ENCODE results near the gene GUCY1A1. TPM values are rescaled to one million over a fixed set of nuclear protein-coding genes. Genes with fewer than 3 reads are reported as not detected.

The GUCY1A1 gene
- total and polyA plus RNA-seq, 5 experiments from 2014 or later = not detected

DNA sequence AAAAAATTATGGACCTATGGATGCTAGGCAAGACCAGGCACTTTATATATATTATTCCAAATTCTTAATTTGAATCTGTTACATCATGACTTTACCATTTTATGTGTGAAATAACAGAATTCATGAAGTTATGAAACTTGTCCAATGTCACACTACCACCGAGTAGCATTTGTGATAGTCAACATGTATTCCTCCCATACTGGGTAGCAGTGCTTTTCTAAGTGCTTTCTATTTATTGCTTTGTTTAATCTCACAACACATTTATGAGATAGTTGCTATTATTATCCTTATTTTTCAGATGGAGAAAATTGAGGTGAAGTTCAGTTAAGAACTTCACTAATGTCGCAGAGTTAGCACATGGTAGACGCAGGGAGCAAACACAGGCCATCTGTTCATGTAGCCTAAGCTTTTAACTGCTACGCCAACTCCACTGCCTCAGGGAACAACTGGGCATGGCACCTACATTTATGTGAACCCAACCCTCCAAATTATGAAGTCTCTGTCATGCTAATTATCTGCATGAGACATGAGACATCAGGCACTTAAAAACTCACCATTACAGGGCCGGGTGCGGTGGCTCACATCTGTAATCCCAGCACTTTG is 20.8 kb downstream of the GUCY1A1 start:
- H3K27ac Mint-ChIP-seq = no peak overlapping the region
- DNase-seq (no peak), ATAC-seq (no peak)
- H3K9me3 Mint-ChIP-seq = peaks cover 0 to 2% (median 0%) of the 10 kb centered on the region in 9 donors
- peaks cover 0 to 5% (median 0%) of the 10 kb centered on the region in 4 donors for H3K4me1 Mint-ChIP-seq
- POLR2A ChIA-PET = no interaction called here
- H3K27me3 Mint-ChIP-seq = peaks cover 0 to 4% (median 1%) of the 10 kb centered on the region in 5 donors
- no peak overlapping the region for H3K4me3 Mint-ChIP-seq
- H3K36me3 Mint-ChIP-seq = no peaks in the 10 kb centered on the region

DNA sequence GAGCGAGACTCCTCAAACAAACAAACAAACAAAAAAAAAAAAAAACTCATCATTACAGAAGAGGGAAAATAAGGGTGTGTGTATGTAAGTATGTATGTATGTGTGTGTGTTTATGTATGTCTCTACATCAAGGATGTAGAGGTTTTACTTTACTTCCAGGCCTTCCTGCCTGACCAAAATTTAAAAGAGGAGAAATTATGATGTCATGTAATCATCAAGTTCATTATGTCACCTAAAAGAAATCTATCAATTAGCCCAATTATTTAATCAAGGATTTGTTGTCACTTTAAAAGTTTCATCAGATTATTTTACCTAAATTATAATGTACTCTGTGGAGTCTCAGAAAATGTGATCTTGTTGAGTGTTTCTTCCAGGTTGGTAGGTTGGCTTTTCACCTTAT is 21.6 kb downstream of the GUCY1A1 start:
- no peak for ATAC-seq
- no peak overlapping the region for H3K27ac Mint-ChIP-seq

GRCh38 chr4:155688860-155689259 is 22.2 kb downstream of the GUCY1A1 start:
- peaks cover 0 to 4% (median 0%) of the 10 kb centered on the region in 5 donors for H3K27me3 Mint-ChIP-seq
- POLR2A ChIA-PET = no interaction called here
- H3K9me3 Mint-ChIP-seq = peaks cover 0 to 2% (median 0%) of the 10 kb centered on the region in 9 donors
- H3K4me1 Mint-ChIP-seq = peaks cover 0 to 5% (median 0%) of the 10 kb centered on the region in 4 donors
- DNase-seq (no peak), ATAC-seq (no peak)
- no peak overlapping the region for H3K27ac Mint-ChIP-seq
- H3K4me3 Mint-ChIP-seq = no peak overlapping the region
- no peaks in the 10 kb centered on the region for H3K36me3 Mint-ChIP-seq

More for the DNA sequence above, 21.6 kb downstream of the GUCY1A1 start:
- Mint-ChIP-seq H3K27me3 (peaks cover 0 to 4% (median 1%) of the 10 kb centered on the region in 5 donors), H3K36me3 (no peaks in the 10 kb centered on the region), H3K9me3 (peaks cover 0 to 2% (median 0%) of the 10 kb centered on the region in 9 donors), H3K4me1 (peaks cover 0 to 5% (median 0%) of the 10 kb centered on the region in 4 donors), H3K4me3 (no peak overlapping the region)
- DNase-seq = no peak
- POLR2A ChIA-PET = no interaction called here

DNA sequence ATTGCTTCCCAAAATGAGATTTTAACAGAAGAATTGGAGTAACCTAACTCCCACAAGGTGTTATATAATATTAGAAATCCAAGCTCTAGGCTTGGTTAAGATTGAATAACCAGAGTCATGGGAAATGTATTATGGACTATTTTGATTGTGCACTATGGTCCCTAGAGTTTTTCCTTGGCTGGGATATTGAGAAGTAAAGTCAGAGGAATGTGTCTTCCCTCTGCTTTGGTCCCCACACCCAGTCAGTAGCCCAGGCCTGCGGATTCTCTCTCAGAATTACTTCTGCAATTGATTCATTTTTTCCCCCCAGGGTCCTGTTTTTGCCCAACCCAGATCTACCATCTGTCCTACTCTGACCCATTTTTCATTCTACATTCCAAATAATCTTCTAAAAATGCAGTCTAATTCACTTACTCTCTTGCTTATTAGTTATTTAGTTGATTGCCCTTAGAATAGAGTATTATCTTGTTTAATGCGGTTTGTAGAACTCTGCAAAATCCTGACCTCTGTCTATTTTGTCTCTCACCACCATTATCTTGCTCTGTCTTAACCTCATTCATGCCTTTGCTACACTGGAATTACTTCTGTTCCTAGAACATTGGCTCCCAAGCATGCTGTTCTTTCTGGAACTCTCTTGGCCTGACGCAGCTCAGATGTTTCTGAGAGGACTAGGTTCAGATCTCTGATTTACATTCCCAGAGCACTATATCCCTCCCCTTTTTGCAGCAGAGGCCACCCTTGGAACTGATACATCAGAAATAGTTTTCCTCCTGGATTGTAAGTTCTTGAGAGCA is 23.6 kb downstream of the GUCY1A1 start:
- peaks cover 0 to 4% (median 0%) of the 10 kb centered on the region in 5 donors for H3K27me3 Mint-ChIP-seq
- no peak overlapping the region for H3K27ac Mint-ChIP-seq
- no peaks in the 10 kb centered on the region for H3K36me3 Mint-ChIP-seq
- POLR2A ChIA-PET = no interaction called here
- no peaks in the 10 kb centered on the region for H3K9me3 Mint-ChIP-seq
- no peak for DNase-seq
- no peak overlapping the region for H3K4me3 Mint-ChIP-seq
- ATAC-seq = no peak
- H3K4me1 Mint-ChIP-seq = no peaks in the 10 kb centered on the region

DNA sequence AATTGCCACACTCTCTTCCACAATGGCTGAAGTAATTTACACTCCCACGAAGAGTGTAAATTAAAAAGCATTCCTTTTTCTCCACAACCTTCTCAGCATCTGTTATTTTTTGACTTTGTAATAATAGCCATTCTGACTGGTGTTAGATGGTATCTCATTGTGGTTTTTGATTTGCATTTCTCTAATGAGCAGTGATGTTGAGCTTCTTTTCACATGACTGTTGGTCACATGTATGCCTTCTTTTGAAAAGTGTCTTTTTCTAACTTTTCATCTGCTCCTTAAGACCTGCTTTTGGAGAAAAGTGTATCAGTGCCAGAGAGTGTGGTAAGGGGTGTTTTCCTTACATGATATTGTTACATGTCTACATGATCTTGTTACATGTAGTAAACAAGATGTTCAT is 25.7 kb downstream of the GUCY1A1 start:
- no peaks in the 10 kb centered on the region for H3K36me3 Mint-ChIP-seq
- POLR2A ChIA-PET = no interaction called here
- no peak for ATAC-seq
- DNase-seq = no peak
- H3K4me3 Mint-ChIP-seq = no peak overlapping the region
- no peak overlapping the region for H3K27ac Mint-ChIP-seq
- no peaks in the 10 kb centered on the region for H3K9me3 Mint-ChIP-seq
- peaks cover 0 to 4% (median 0%) of the 10 kb centered on the region in 5 donors for H3K27me3 Mint-ChIP-seq
- H3K4me1 Mint-ChIP-seq = no peaks in the 10 kb centered on the region

DNA sequence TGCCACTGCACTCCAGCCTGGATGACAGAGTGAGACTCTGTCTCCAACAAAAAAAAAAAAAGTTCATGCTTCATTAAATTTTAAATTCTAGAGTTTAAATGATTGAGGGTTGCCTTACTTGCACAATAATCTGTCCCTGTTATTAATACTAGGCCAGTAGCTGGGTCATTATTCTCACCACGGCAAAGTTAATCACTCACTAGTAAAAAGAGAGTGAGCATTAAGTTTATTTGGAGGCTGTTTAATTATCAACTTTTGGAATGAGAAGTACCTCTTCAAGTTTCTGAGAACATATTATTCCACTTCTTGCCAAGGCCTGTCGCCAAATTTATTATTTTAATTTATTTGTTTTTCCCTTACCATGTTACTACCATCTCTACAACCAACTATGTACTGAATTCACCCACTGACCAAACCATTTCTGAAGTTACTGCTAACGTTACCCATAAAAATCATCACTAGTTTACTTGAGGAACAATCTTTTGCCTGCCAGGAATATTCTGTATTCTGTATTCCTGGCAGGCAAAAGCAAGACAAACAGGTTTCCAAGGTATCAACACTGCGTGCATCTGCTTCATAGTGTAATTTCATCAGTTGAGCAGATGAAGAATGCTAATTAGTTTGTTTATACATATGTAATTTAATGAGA is 26.5 kb downstream of the GUCY1A1 start:
- no peak overlapping the region for H3K27ac Mint-ChIP-seq
- H3K9me3 Mint-ChIP-seq = no peaks in the 10 kb centered on the region
- POLR2A ChIA-PET = no interaction called here
- no peaks in the 10 kb centered on the region for H3K36me3 Mint-ChIP-seq
- H3K27me3 Mint-ChIP-seq = peaks cover 0 to 8% (median 0%) of the 10 kb centered on the region in 5 donors
- no peaks in the 10 kb centered on the region for H3K4me1 Mint-ChIP-seq
- no peak overlapping the region for H3K4me3 Mint-ChIP-seq
- ATAC-seq = no peak
- no peak for DNase-seq

DNA sequence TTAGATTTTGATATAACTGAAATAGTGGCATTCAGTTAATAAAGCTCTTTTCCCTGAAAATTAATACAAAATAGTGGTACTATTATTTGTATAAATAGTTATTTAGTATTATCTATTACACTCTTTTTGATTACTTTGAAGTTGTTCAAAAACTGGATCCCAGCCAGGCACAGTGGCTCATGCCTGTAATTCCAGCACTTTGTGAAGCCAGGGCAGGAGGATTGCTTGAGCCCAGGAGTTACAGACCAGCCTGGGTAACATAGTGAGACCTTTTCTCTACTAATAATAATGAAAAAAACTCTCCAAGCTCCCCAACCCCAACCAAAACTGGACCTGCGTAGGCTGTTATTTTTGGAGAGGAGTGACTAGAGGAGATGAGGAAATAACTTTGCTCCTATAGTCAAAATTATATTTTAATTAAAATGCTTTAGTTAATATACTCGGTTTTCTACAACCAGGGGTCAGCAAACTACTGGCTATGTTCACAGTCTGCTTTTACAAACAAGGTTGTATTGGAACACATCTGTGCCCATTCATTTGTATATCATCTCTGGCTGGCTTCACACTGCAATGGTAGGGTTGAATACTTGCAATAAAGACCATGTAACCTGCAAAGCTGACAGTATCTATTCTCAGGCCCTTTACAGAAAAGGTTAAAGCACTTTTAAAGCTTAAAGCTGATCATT is 27.6 kb downstream of the GUCY1A1 start:
- no peak for ATAC-seq
- H3K27me3 Mint-ChIP-seq = peaks cover 0 to 8% (median 0%) of the 10 kb centered on the region in 5 donors
- no peaks in the 10 kb centered on the region for H3K4me1 Mint-ChIP-seq
- no peak overlapping the region for H3K4me3 Mint-ChIP-seq
- no peak overlapping the region for H3K27ac Mint-ChIP-seq
- H3K9me3 Mint-ChIP-seq = peaks cover 0 to 4% (median 0%) of the 10 kb centered on the region in 9 donors
- DNase-seq = no peak
- no peaks in the 10 kb centered on the region for H3K36me3 Mint-ChIP-seq
- POLR2A ChIA-PET = no interaction called here

DNA sequence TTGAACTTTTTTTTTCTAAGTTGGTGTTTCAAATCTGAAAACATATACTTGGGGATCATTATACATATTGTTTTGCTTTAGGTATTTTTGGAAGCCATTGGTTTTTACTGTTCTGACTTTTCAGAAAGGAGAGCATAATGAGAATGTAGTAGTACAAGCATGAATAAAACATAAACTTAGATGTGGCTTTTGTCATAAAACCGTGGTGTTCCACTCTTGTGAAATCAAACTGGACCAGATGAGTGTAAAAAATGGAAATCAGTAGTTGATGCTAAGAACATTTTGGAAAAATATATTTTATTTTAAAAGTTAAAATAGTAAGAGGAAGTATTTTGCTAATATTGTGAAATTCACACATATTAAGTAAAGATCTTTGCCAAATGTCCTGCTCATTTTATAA is 29.6 kb downstream of the GUCY1A1 start:
- POLR2A ChIA-PET = no interaction called here
- Mint-ChIP-seq H3K27me3 (peaks cover 0 to 9% (median 1%) of the 10 kb centered on the region in 5 donors), H3K4me1 (no peaks in the 10 kb centered on the region), H3K9me3 (peaks cover 0 to 4% (median 0%) of the 10 kb centered on the region in 9 donors), H3K27ac (no peak overlapping the region), H3K4me3 (no peak overlapping the region), H3K36me3 (no peaks in the 10 kb centered on the region)
- ATAC-seq (no peak), DNase-seq (no peak)

GRCh38 chr4:155696726-155697125 is 30.1 kb downstream of the GUCY1A1 start:
- Mint-ChIP-seq H3K27ac (no peak overlapping the region), H3K4me1 (no peaks in the 10 kb centered on the region), H3K36me3 (no peaks in the 10 kb centered on the region), H3K9me3 (peaks cover 0 to 4% (median 0%) of the 10 kb centered on the region in 9 donors), H3K4me3 (no peak overlapping the region), H3K27me3 (peaks cover 0 to 12% (median 3%) of the 10 kb centered on the region in 5 donors)
- DNase-seq = no peak
- POLR2A ChIA-PET = no interaction called here
- ATAC-seq = no peak

DNA sequence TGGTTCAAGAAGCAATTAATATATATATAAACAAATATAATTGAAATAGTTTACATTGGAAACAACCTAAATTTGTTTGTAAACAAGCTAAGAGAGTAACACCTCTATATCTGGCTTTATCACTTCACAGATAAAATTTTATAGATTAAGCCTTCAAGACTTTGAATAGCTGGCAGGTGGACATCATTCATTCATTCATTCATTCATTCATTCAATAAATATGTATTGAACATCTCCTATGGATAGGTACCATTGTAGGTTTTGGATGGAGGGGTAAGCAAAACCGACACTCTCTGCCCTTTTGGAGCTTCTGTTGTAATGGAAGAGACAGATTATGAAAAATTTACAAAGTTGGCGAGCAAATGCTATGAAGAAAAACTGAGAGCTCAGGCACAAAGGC is 35.2 kb downstream of the GUCY1A1 start:
- H3K27me3 Mint-ChIP-seq = peaks cover 0 to 15% (median 3%) of the 10 kb centered on the region in 5 donors
- POLR2A ChIA-PET = no interaction called here
- H3K27ac Mint-ChIP-seq = no peak overlapping the region
- ATAC-seq (no peak), DNase-seq (no peak)
- no peaks in the 10 kb centered on the region for H3K4me1 Mint-ChIP-seq
- H3K9me3 Mint-ChIP-seq = peaks cover 0 to 4% (median 0%) of the 10 kb centered on the region in 9 donors
- no peak overlapping the region for H3K4me3 Mint-ChIP-seq
- H3K36me3 Mint-ChIP-seq = no peaks in the 10 kb centered on the region

GRCh38 chr4:155703486-155704247 is 37.0 kb downstream of the GUCY1A1 start:
- Mint-ChIP-seq H3K9me3 (peaks cover 0 to 2% (median 0%) of the 10 kb centered on the region in 9 donors), H3K4me3 (no peak overlapping the region), H3K27ac (no peak overlapping the region), H3K4me1 (no peaks in the 10 kb centered on the region), H3K36me3 (no peaks in the 10 kb centered on the region), H3K27me3 (peaks cover 0 to 15% (median 3%) of the 10 kb centered on the region in 5 donors)
- no peak for DNase-seq
- POLR2A ChIA-PET = no interaction called here
- no peak for ATAC-seq

DNA sequence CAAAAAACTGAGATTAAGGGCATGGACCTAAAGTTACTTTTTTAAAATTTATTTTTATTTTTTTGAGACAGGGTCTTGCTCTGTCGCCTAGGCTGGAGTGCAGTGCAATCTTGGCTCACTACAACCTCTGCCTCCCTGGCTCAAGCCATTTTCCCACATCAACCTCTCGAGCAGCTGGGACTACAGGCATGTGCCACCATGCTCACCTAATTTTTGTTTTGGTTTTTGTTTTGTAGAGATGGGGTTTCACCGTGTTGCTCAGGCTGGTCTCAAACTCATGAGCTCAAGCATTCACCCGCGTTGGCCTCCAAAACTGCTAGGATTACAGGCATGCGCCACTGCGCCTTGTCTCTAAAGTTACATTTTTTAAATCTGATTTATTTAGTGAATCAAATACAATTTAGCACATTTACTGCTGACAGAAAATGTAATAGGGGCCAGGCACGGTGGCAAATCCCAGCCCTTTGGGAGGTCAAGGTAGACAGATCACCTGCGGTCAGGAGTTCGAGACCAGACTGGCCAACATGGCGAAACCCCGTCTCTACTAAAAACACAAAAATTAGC is 38.3 kb downstream of the GUCY1A1 start:
- peaks cover 0 to 15% (median 3%) of the 10 kb centered on the region in 5 donors for H3K27me3 Mint-ChIP-seq
- no peak for DNase-seq

More for the DNA sequence above, 38.3 kb downstream of the GUCY1A1 start:
- Mint-ChIP-seq H3K9me3 (no peaks in the 10 kb centered on the region), H3K4me3 (no peak overlapping the region), H3K36me3 (no peaks in the 10 kb centered on the region), H3K4me1 (no peaks in the 10 kb centered on the region), H3K27ac (no peak overlapping the region)
- POLR2A ChIA-PET = no interaction called here
- no peak for ATAC-seq

Data from naive thymus-derived CD8-positive, alpha-beta T cell (primary cell).